GM12878 (cell line): ENCODE data around the gene OR5M11. TPM values are rescaled to one million over a fixed set of nuclear protein-coding genes. Genes with fewer than 3 reads are reported as not detected.
"Not testable (repeated sequence)": the region's sequence is repeated elsewhere in the genome, so short reads cannot be mapped to it uniquely, and the experiment has no call there.

ENCODE experiments used
- ATAC-seq: fragments of 200-7000 bp; cut with Tn5 transposase; 3 replicates; pipeline ENCODE4 v1.9.1; 2020; ENCODE audit warnings: mild to moderate bottlenecking, moderate library complexity
- BruUV-seq: library from RNA; stranded (reverse); fragments of 400-500 nt; replicated peaks from 2 replicates; lab custom pipeline; 2021; lab: Mats Ljungman, UMichigan
- CTCF ChIA-PET: fragments of 300-600 bp; sonication (Branson Sonifier 250); formaldehyde crosslinking; extraction: SDS; loops from one replicate; lab custom pipeline; 2021; ENCODE audit warnings: inconsistent platforms; lab: Yijun Ruan, JAX
- POLR2A ChIA-PET: fragments of 350-600 bp; formaldehyde crosslinking; extraction: SDS; loops from one replicate; lab custom pipeline; 2021; ENCODE audit warnings: inconsistent platforms; lab: Charles Lee
- RAD21 ChIA-PET: fragments of 300-600 bp; sonication (Branson Sonifier 250); formaldehyde crosslinking; loops from one replicate; lab custom pipeline; 2023; ENCODE audit warnings: antibody characterized with exemption; ENCODE audit not compliant: unreplicated experiment; lab: Charles Lee
- SMC1A ChIA-PET: fragments of 300-600 bp; sonication (Branson Sonifier 250); formaldehyde crosslinking; loops from one replicate; lab custom pipeline; 2023; ENCODE audit not compliant: unreplicated experiment, uncharacterized antibody; lab: Charles Lee
- DNase-seq: peaks from one replicate; pipeline ENCODE4 v3.0.0-alpha.2; 2011; ENCODE audit warnings: low read depth, low spot score
- FAIRE-seq: peaks from 3 replicates; lab custom pipeline; 2011; peaks lifted over from hg19 to GRCh38; lab: Jason Lieb, UNC
- H2AFZ ChIP-seq: 2 replicates; pipeline ENCODE4 v1.6.0; 2011; ENCODE audit warnings: low read depth, low read length, control low read depth; ENCODE audit not compliant: control insufficient read depth
- H3K27ac ChIP-seq: 2 replicates; pipeline ENCODE4 v1.5.1; 2011; ENCODE audit warnings: control low read depth; ENCODE audit not compliant: control insufficient read depth, insufficient read depth
- H3K27me3 ChIP-seq, 2 experiments: replicated peaks in 1 of 2; 2 replicates each; pipeline versions ENCODE4 v1.6.0 to v1.6.1; 2011; ENCODE audit warnings: low read length in 1 of 2; ENCODE audit not compliant: control insufficient read depth in 2 of 2, insufficient read depth in 2 of 2
- H3K36me3 ChIP-seq, 2 experiments: 2 replicates each; pipeline ENCODE4 v1.5.1; 2011; ENCODE audit warnings: low read length in 1 of 2; ENCODE audit not compliant: control insufficient read depth in 2 of 2, insufficient read depth in 2 of 2
- H3K4me1 ChIP-seq: 2 replicates; pipeline ENCODE4 v1.6.1; 2011; ENCODE audit warnings: mild to moderate bottlenecking, low read length, moderate library complexity, mixed read lengths; ENCODE audit not compliant: control insufficient read depth, insufficient read depth
- H3K4me2 ChIP-seq: 2 replicates; pipeline ENCODE4 v1.6.0; 2011; ENCODE audit warnings: control low read depth; ENCODE audit not compliant: control insufficient read depth, insufficient read depth
- H3K4me3 ChIP-seq: fragments of 200-600 bp; sonication (generic); 2 replicates; pipeline ENCODE4 v1.5.1; 2016
- H3K79me2 ChIP-seq: 2 replicates; pipeline ENCODE4 v1.6.0; 2011; ENCODE audit warnings: low read length; ENCODE audit not compliant: control insufficient read depth, insufficient read depth
- H3K9ac ChIP-seq: 2 replicates; pipeline ENCODE4 v1.8.0; 2011; ENCODE audit warnings: low read length, control low read depth, mixed read lengths; ENCODE audit not compliant: control insufficient read depth, insufficient read depth
- H3K9me3 ChIP-seq: replicated peaks from 3 replicates; pipeline ENCODE4 v1.5.1; 2011; ENCODE audit warnings: mild to moderate bottlenecking, low read length; ENCODE audit not compliant: control insufficient read depth, insufficient read depth
- H4K20me1 ChIP-seq: 2 replicates; pipeline ENCODE4 v1.6.0; 2011; ENCODE audit not compliant: control insufficient read depth, insufficient read depth
- BACH1 ChIP-seq: fragments of 450-650 bp; IDR thresholded peaks from 2 replicates; pipeline ENCODE4 v1.6.1; 2017; ENCODE audit warnings: mild to moderate bottlenecking, borderline replicate concordance
- BHLHE40 ChIP-seq, 2 experiments: fragments of 450-650 bp in 1 of 2; IDR thresholded peaks; 2 replicates each; pipeline ENCODE4 v1.6.1; 2011 to 2017; ENCODE audit warnings: low read depth in 2 of 2, borderline replicate concordance in 1 of 2, improper control_type of control experiment in 1 of 2, low read length in 1 of 2, mild to moderate bottlenecking in 1 of 2
- ETV6 ChIP-seq, 2 experiments: fragments of 450-650 bp in 1 of 2; IDR thresholded peaks in 1 of 2; conservative IDR thresholded peaks in 1 of 2; 2 replicates each; pipeline ENCODE4 v1.6.1; 2014; ENCODE audit warnings: antibody characterized with exemption in 1 of 2, borderline replicate concordance in 1 of 2, low read depth in 1 of 2, mild to moderate bottlenecking in 1 of 2, moderate library complexity in 1 of 2
- NR2F1 ChIP-seq: fragments of 450-650 bp; conservative IDR thresholded peaks from 2 replicates; pipeline ENCODE4 v1.6.1; 2017; ENCODE audit warnings: mild to moderate bottlenecking
- NRF1 ChIP-seq: conservative IDR thresholded peaks from 2 replicates; pipeline ENCODE4 v1.6.1; 2011; ENCODE audit warnings: mild to moderate bottlenecking, low read depth, low read length, improper control_type of control experiment
- RCOR1 ChIP-seq: conservative IDR thresholded peaks from 2 replicates; pipeline ENCODE4 v1.6.1; 2012; ENCODE audit warnings: low read depth, low read length, improper control_type of control experiment
- SREBF2 ChIP-seq: IDR thresholded peaks from 2 replicates; pipeline ENCODE4 v1.6.1; 2012; ENCODE audit warnings: mild to moderate bottlenecking, low read length
- WGBS: methylation state at CpG from one replicate; pipeline ENCODE4 v1.1.6; 2016; ENCODE audit warnings: low lambda C conversion rate; ENCODE audit not compliant: insufficient replicate concordance, insufficient coverage; ENCODE audit errors: missing lambda C conversion rate; 5-methylcytosine and 5-hydroxymethylcytosine counted together
- in situ Hi-C: fragments of 300-500 bp; cut with MboI; formaldehyde crosslinking; loops from 9 replicates; pipeline ENCODE4 v1.14.3; 2018; ENCODE audit warnings: mixed read lengths
- intact Hi-C: fragments of 100-400 bp; cut with micrococcal nuclease; formaldehyde crosslinking; loops from one replicate; pipeline ENCODE4 v1.14.2; 2022; ENCODE audit not compliant: unreplicated experiment
- polyA plus RNA-seq, 11 experiments: library from polyadenylated mRNA; depleted of rRNA in 4 of 11; unstranded in 6 of 11; stranded (reverse) in 5 of 11; fragments of >200 nt; fragmentation: Nextera tagmentation in 4 of 11; fragmentation: Illumina TruSeq in 1 of 11; extraction: Ambion mirVana in 4 of 11; extraction: Trizol in 1 of 11; gene quantifications; 1 replicate in 1 of 11; 2 replicates in 10 of 11; pipeline versions ENCODE4 v1.2.1 to v1.2.3, GENCODE V29; 2011 to 2016; ENCODE audit warnings: inconsistent platforms in 2 of 11, missing spikeins in 2 of 11, low read depth in 1 of 11
- total RNA-seq, 4 experiments: library from RNA; depleted of rRNA in 3 of 4; stranded (reverse); fragments of >200 nt in 3 of 4; fragmentation: Illumina TruSeq in 1 of 4; extraction: Trizol in 1 of 4; gene quantifications; 2 replicates each; pipeline versions ENCODE4 v1.2.1 to v1.2.3, GENCODE V29; 2013 to 2021
- TF ChIP-seq, protein P1 (sequence below): IDR thresholded peaks from 2 replicates; pipeline ENCODE4 v1.6.1; 2011; ENCODE audit warnings: borderline replicate concordance, low read depth, mild to moderate bottlenecking, moderate library complexity, mixed read lengths, low read length; ENCODE audit not compliant: insufficient read depth; ENCODE audit errors: extremely low read length

Gene OR5M11
- total and polyA plus RNA-seq, 10 of the 15 experiments (the other 5 are each of a cell fraction or from before 2014, with no cell fraction given), result not detected

DNA sequence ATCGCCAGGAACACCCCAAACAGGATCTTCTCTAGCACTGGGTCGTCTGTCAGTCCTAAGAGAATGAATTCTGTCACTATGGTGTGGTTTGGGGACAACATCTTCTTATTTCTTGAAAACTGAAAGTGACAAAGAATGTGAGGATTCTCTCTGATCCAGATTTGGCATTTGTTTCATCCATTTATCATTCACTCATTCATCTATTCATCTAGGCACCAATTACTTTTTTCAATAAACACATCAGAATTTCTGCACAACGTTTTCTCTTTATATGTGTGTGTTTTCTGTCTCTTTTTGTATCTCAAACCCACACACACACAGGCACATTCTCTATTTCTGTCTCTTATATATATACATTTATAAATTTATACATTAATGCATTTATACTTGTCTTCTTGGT is 34.6 kb upstream of the OR5M11 start, which contains the start of gene OR5M10:
Gene OR5M10, minus strand, starts transcription at position 101 of the 400 bp plus-strand sequence. Its CDS starts 0 bp downstream, at position 101.
- DNase-seq (no peak), ATAC-seq (no peak), FAIRE-seq (no peak)
- in situ Hi-C loops (no loop called here), intact Hi-C loops (no loop called here)
- Histone ChIP-seq H3K4me3 (no peak within 1 kb of the TSS), H4K20me1 (no peaks in the 10 kb centered on the region), H3K9ac (no peak within 1 kb of the TSS), H3K27ac (no peak within 1 kb of the TSS), H3K4me2 (no peak within 1 kb of the TSS), H2AFZ (no peak within 1 kb of the TSS), H3K9me3 (no peaks in the 10 kb centered on the region), H3K27me3 (no peaks in the 10 kb centered on the region), H3K36me3 (no peaks in the 10 kb centered on the region), H3K79me2 (no peaks in the 10 kb centered on the region), H3K4me1 (no peaks in the 10 kb centered on the region)
- RAD21 ChIA-PET, result no interaction called here
- CTCF ChIA-PET, result no interaction called here
- SMC1A ChIA-PET, result no interaction called here
- 0% methylated on average over 3 of the region's 3 CpGs for WGBS
- no peak for TF ChIP-seq SREBF2
- no peak for TF ChIP-seq RCOR1
- TF ChIP-seq ETV6 (conservative IDR thresholded peaks at IDR 0.05 in 1 of 2, IDR thresholded peaks at IDR 0.05 in 1 of 2; ENCODE audit: borderline replicate concordance in 1 of 2, low read depth in 1 of 2), result no peak
- no TSS peak for BruUV-seq
- POLR2A ChIA-PET, result no interaction called here

DNA sequence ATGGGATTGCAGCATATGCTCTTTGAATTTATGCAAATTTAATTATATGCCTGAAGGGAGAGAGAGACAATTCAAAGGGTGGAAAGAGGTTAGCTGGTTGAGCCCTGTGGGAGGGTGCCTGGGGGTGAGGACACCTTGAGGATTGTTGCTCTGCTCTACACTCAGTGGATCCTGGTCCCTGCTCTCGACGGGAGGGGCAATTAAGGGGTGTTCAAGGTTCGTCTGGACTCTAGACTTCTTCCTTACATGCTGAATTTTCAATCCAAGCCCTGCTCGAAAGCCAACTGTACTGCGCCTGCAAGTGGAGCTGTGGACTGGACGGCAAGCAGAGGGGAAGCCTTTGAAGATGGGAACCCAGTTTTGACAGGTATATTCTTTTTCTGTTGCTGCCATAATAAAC is 15.5 kb upstream of the OR5M11 start:
- TF ChIP-seq NR2F1, result no peak
- TF ChIP-seq, protein P1, sequence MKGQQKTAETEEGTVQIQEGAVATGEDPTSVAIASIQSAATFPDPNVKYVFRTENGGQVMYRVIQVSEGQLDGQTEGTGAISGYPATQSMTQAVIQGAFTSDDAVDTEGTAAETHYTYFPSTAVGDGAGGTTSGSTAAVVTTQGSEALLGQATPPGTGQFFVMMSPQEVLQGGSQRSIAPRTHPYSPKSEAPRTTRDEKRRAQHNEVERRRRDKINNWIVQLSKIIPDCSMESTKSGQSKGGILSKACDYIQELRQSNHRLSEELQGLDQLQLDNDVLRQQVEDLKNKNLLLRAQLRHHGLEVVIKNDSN, result no peak
- no peak for TF ChIP-seq BACH1
- TF ChIP-seq NRF1, result no peak
- no peak for TF ChIP-seq BHLHE40 (IDR thresholded peaks at IDR 0.05; ENCODE audit: borderline replicate concordance in 1 of 2, low read depth in 2 of 2, low read length in 1 of 2)
- ATAC-seq (no peak), DNase-seq (no peak), FAIRE-seq (no peak)
- Histone ChIP-seq H3K4me3 (no peak overlapping the region), H3K4me1 (no peaks in the 10 kb centered on the region), H3K27ac (no peak overlapping the region), H3K79me2 (no peaks in the 10 kb centered on the region), H3K9ac (no peak overlapping the region), H3K27me3 (no peaks in the 10 kb centered on the region), H2AFZ (no peak overlapping the region), H3K4me2 (no peak overlapping the region), H3K9me3 (no peaks in the 10 kb centered on the region), H4K20me1 (no peaks in the 10 kb centered on the region), H3K36me3 (no peaks in the 10 kb centered on the region)
- BruUV-seq, result no TSS peak
- ChIA-PET SMC1A (no interaction called here), RAD21 (no interaction called here), CTCF (interaction anchor here (0.6 kb wide), 1 partner anchor 899 kb away, joined by 3 read pairs; no protein-coding TSS in a partner anchor), POLR2A (no interaction called here)
- in situ Hi-C loops (no loop called here), intact Hi-C loops (no loop called here)
- 17% methylated on average over 6 of the region's 6 CpGs for WGBS

DNA sequence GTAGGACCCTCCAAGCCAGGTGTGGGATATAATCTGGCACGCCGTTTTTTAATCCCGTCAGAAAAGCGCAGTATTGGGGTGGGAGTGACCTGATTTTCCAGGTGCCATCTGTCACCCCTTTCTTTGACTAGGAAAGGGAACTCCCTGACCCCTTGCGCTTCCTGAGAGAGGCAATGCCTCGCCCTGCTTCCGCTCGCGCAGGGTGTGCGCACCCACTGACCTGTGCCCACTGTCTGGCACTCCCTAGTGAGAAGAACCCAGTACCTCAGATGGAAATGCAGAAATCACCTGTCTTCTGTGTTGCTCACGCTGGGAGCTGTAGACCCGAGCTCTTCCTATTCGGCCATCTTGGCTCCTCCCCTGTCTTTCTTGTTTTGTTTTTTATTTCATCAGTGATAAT is 11.6 kb upstream of the OR5M11 start:
- SMC1A ChIA-PET, H3K4me1 ChIP-seq, in situ Hi-C loops, BruUV-seq, CTCF ChIA-PET, H3K4me3 ChIP-seq, DNase-seq, H3K27me3 ChIP-seq, H3K27ac ChIP-seq, FAIRE-seq, H3K36me3 ChIP-seq, H2AFZ ChIP-seq, intact Hi-C loops, H3K9me3 ChIP-seq, POLR2A ChIA-PET, H3K9ac ChIP-seq, RAD21 ChIA-PET, ATAC-seq, H3K79me2 ChIP-seq, H3K4me2 ChIP-seq, H4K20me1 ChIP-seq: not testable (repeated sequence)
- WGBS, result 60% methylated on average over 12 of the region's 13 CpGs
